HG03060 (cell line): Measurements from ENCODE around the gene TTC23L.

Experiments
- ATAC-seq: cut with Tn5 transposase; IDR thresholded peaks from one replicate; pipeline ENCODE4 v1.9.1; 2021; ENCODE audit warnings: low read depth, moderate number of reproducible peaks; ENCODE audit not compliant: unreplicated experiment

The TTC23L gene

DNA sequence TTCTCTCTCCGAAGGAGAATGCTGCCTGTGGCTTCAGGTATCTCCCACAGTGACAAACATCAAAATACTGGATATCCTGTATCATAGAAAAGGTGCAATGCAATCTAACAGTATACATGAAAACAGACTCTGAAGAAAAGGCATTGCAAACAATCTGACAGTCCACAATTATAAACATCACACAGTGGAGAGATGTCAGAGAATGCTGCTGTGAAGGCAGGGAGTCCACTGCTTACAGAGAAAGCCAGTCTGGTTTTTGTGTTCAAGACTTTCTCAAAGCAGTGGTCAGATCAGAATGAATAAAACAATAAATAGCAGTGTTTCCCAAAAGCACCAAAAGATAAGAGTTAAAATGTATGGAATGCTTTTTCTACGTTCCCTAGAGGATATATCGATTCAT lies 28.7 kb downstream of the TTC23L start:
- ATAC-seq, result no peak

DNA sequence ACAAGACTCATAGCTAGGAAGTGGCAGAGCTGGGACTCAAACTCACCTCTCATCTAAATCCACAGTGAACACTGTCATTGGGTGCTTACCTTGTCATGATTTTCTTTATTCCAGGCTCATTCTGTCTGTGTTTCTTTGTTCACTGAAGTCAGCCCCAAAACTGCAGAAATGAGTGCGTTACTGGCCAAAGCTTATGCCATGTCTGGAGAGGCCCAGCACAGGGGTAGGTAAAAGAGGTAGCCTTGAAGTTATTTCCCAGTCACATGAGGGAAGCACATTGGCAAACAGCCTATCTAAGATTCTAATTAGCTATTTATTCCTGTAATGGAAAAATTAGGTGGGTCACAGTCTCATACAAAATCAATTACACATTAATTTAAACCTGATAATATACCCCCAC lies 29.8 kb downstream of the TTC23L start:
- no peak for ATAC-seq

DNA sequence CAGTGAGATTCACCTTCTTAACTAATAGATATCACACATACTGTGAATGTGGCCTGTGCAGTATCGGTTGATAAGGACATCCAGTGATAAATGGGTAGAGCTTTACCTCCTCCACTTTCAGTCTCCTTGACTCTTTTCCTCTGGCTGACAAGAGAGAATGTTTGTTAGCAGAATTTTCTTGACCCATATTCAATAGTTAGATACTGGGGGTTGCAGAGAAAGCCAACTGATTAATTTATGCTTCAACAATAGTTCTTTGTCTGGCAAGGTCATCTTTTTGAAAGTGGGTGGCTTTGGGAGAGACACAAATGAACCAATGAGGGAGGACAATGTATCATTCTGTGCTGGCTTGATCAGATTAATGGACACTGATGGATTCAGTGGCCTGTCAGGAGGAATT lies 30.3 kb downstream of the TTC23L start:
- ATAC-seq, result no peak

DNA sequence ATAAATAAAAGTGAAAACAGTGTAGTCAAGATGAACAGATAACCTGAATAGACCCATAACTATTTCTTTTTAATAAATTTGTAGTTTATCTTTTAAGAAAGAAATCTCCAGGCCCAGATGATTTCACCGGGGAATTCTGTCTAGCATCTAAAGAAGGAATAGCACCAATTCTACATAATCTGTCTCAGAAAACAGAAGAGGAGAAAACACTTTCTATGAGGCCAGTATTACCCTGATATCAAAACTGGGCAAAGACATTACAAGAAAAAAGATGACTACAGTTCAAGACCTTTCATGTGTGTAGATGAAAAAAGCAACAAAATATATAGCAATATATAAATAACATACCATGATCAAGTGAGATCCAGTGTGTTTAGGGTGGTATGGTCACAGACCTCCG lies 31.4 kb downstream of the TTC23L start:
- ATAC-seq, result no peak

DNA sequence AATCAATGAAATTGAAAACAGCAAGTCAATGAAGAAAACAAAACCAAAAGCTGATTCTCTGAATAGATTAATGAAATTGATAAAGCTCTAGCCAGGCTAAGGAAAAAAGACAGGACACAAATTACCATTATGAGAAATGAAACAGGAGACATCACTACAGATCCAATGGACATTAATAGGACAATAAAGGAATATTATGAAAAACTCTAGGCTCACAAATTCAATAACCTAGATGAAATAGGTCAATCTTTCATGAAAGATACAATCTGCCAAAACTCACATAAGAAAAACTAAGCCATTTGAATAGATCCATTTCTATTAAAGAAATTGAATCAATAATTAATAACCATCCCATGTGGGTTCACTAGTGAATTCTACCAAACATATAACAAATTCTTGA lies 37.3 kb downstream of the TTC23L start:
- ATAC-seq, result no peak

DNA sequence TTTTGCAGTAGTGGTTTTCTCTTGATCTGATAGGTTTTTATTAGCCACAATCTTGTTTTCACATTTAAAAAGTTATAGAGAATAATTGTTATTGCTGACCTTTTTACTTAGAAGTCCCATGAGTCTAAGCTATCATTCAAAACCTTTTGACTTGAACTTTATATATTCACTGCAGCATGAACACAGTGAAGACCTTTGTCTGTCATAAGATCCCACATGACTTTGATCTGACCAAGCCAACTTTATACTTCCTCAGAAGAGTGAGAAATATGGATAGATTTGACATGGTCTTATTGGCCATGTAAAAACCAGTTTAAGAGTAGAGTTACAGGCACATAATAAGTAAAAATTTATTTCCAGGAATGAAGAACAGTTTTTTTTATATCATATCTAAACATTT lies 42.3 kb downstream of the TTC23L start:
- no peak for ATAC-seq

DNA sequence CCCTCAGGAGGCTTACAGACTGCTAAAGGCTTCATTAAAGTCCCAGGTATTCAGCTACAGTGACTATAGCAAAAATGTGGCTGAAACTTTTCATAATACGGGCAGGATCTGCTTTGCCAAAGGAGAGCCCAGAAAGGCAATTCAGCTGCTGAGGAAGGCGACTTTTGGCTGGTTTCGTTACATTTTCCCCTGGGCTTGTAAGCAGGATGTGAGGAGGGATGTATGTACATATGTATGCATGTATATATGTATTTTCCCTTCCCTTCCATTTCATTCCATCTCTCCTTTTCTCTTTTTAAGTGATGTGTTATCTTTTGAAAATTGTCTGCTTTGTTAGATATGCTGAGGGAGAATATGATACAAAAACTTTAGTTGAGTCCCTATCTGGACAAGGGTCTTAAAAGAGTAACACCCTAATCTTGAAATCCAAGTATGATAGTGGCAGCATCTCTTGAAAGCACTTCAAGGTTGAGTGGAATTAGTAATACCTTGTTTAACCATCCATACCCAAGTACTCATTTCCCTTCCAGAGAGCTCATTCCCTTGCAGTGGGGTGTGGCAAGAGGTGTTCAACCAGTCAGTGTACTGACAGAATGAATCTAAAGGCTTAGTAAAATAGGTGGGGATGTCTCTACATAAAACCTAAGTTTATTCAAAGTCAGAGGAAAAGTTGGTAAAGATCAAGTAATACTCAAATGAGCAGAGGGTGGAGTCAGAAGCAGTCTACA lies 47.6 kb downstream of the TTC23L start:
- no peak for ATAC-seq

DNA sequence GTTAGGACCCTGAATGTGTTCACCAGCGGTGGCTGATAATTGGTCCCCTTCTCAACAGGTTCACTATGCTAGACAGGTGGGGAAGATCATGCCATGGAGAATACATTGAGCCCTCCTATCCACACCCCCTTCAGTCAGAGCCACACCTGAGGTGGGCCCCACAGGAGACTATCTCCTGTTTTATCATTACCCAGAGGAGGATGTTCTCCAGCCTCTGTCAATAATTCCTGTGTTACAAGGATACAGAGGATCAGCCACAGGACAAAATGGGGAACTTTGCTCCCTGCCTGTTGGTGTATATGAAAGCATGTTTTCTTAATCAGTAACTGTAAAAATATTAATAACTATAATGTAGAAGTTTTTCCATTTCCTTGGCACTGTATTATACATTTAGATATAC lies 50.4 kb downstream of the TTC23L start:
- ATAC-seq, result no peak

DNA sequence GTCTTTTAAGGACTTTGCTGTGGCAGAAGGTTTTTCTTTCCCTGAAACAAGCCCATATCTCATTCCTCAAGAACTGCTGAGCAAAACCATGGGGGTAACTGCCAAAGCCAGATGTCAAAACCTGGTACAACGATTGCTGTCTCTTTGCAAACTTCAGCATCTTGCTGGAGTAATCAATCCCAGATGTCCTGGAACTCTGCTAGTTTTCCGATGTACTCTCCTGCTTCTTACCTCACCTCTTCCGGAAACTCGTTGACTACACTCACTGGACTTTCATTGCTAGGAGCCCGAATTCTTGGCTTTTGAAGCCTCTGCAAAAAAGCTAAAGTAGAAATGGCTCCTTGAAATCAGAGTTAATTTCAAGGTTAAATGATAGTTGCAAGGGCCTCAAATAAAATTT lies 53.0 kb downstream of the TTC23L start:
- no peak for ATAC-seq

DNA sequence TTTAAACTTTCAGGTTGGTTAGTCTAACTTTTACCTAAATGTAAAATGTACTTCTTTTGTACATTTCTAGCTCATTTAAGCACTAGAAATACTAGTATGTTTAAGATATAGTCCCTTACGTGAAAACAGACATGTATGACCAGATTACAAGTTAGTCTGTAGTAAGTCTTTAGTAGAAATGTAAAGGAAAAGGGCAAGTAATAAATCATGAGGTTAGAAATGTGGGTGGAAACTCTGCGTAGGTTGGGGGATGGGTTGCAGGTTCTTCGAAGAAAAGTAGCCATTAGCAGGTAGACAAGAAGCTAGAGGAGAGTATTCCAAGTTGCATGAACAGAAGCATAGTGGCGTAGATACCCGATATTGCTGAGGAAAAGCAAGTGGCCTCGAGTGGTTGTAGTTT lies 53.5 kb downstream of the TTC23L start:
- no peak for ATAC-seq

DNA sequence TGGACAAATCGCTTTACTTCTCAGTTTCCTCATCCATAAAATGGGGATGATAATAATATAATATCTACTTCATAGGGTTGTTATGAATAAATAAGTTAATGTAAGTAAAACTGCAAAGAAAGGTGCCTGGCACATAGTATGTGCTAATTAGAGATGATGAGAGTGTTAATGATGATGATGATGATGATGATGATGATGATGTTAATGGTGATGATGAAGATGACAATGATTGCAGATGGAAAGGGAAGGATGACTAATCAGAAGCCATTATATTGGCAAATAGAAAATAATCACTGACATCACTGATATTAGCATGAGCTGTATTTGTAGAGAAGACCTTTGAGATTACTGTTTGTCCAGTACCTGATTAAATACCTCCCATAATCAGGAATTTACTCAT lies 55.8 kb downstream of the TTC23L start:
- no peak for ATAC-seq

DNA sequence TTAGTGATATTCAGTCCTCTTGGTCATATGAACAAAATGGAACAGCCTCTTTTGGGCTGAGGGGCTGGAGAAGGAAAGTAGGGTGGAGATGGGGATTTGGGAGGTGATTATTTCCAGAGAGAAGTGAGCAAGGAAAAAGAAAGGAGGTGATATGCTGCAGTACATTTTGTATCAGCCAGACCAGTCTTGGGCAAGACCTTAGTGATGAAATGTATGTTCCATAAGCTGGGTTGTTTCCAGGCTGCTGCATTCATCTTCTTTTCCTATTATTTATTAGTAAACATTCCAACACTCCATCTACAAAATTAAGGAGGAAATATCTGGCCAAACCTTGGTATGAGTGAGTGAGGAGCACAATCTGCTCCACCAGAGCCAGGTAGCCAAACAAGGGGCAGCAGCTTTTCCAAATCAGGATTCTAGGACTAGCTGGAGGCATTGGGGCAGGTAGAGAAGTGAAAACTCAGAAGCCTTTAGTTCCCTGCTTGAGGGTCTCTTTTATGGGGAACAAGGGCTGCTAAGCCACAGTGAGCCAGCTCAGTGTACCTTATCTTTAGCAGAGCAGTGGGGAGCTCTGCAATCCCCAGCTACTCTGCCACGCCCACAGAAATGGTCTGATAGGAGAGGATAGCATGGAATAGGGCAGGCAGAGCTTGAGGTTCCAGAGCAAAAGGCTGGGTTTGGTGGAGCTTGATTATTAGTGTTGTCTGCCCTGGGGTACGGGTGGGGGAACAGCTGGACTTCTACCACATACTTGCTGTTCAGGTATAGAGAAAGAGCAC lies 56.9 kb downstream of the TTC23L start:
- no peak for ATAC-seq

DNA sequence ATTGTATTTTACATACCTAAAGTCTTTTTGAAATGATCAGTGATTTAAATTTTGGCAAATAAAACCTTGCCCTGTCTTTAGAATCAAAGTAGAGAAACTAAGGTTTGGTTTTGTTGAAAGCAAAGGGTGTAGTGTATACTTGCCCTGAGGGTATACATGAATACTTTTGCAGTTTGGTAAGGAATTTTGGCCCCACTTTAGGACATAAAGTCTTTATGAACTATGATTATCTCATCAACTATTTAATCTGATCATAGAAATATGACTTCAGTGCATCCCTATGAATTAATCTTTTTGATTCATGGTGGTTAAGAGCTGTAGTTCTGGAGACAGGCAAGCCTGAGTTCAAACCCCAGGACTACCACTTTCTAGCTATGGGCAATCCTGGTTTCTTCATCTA lies 58.7 kb downstream of the TTC23L start:
- no peak for ATAC-seq

DNA sequence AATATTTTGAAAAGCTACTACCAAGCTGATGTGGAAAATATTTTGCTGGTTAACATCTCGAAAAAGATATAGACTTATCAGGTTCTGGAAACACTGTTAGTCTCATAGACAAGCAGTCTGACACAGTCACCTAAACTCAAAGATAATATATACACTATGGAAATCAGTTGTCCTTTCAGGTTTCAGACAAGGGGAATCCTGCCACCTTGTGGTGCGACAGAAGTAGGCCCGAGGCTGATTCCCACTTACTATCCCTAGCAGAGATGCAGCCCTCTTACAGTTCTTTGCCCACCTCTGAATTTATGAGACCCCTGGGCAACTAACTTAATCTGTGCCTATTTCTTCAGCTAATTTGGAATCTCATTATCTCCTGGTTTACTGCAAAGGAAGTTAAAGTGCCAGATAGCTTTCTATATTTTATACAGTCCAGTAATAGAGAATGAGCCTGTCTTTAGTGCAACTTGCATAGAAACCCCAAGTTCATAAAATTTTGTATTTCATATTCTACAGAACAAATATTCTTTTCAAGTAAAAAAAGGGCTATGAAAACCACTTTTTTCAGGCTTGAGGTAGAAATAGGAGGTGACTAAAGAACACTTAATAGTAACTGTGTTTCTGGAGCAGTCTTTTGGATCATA lies 59.4 kb downstream of the TTC23L start:
- ATAC-seq, result peak; percentile 80

DNA sequence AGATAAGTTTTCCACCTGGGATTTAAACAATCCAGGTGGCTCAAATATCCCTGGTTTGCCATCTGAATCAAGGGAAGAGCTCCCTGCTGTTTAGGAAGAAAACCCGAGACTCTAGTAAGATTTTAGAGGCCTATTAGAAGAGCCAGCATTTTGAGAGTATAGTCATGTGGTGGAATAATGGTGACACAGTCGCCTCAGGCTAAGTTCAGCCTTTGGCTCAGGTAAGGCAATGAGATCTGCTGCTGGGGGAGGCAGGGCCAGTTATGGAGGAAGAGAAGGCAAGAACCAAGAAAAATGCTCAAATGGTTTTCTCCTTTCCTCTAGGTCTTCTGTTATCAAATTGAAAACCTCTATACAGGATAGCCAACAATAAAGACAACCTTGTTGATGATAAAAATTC lies 60.1 kb downstream of the TTC23L start:
- ATAC-seq, result no peak

DNA sequence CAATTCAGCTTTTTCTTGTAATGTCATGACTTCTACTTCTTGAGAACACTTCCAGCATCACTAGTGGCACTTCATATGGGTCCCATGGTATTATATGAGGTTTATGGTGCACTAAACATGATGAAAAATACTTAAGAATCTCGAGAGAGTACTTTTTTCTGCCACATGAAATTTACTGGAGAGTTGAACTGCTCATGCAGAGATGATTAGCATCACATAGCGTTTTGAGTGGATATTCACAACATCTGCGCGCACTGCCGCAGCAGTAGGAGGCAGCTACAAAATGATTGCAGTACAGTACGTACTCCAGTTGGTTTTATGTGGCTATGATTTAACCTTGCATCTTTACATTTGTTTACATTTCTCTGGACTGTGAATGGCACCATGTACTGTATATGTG lies 61.7 kb downstream of the TTC23L start:
- no peak for ATAC-seq

DNA sequence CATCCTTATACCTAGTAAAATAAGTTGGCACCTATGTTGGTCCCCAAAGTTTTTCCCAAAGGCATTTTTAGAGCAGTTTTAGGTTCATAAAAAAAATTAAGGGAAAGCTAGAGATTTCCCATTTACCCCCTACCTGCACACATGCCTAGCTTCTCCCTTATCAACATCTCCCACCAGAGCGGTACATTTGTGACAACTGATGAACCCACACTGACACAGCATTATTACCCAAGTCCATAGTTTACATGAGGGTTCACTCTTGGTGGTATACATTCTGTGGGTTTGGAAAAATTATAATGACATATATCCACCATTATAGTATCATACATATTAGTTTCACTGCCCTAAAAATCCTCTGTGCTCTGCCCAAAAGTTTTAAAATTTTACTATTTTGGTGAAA lies 64.3 kb downstream of the TTC23L start:
- no peak for ATAC-seq

DNA sequence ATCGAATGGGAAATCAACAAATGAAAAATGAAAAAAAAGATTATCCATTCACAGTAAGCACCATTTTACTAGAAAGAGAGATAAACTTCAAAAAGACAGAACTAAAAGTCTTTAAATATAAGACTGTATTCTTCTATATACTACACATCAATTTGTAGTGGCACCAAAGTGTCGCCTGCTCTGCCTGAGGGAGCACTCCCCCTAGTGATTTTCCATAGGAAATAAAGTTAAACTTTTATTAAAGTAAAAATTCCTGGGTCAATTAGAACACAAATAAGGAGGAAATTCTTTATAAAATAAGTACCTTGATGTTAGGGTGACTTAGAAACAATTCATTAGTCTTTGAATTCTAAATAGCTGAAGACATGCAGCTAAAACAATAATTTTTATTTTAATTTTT lies 66.6 kb downstream of the TTC23L start:
- ATAC-seq, result no peak

DNA sequence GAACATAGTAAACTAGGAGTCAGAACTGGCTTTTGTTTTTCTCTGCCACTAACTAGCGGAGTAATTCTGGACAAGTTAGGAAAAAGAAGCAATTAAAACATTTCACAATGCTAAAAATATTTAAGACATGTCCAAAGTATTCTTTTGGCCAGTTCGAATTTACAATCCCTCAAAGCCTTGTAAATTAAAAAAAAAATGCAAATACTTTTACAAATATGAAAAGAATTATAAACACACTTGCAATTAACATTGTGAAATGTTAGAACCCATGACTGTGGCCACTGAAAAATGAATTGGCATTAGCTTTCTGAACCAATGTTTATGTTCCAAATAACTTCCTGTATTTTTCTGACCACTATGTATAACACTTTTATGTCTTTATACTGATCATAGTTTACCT lies 74.1 kb downstream of the TTC23L start:
- ATAC-seq, result no peak

DNA sequence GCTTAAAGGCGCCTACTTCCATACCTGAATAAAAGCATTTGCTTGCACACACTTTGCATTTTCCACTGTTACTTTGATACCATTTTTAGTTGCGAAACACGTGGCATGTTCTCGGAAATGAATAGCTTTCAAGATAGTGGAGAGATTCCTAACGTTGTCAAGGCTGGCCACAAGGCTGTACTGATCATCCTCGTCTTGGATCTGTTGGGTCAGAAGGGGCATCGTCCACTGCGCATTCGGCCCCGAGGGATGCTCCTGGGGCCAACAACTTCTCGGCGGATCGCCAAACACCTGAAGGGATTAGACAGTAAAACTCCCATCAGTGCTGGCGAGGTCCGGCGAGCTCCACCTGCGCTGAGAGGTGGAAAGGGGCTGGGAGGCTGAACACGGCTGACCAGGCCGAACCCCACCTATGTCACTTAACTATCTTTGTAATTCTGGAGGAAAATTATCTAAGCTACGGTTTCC lies 75.7 kb downstream of the TTC23L start:
- peak; percentile 6 for ATAC-seq

DNA sequence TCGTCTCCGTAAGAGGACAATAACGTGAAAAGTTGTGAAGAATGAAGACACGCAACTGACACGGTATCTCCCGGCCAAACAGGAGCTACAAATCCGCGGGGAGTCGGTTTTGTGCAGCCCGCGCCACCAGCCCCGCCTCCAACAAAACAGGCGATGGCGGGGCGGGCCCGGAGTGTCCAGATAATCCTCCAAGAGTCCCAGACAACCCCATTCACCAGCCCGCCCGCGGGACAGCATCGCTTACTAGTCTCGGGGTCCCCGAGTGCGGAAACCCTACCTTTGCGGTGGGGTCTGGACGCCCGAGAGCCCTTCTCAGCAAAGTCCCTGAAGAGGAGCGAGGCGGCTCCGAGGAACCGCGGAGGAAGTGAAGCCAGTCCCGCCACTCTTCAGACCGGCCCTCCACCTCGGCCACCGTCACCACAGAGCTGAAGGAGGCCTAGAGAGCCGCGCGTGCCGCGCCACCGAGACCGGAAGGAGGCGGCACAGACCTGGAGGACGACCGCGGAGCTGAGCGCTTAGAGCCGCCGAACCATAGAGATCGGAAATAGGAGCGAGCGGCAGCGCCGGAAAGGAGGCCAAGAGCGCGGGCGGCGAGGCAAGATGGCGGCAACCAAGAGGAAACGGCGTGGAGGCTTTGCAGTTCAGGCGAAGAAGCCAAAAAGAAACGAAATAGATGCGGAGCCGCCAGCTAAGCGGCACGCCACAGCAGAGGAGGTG lies 76.3 kb downstream of the TTC23L start, which contains the start of the genes BRIX1 and RAD1:
BRIX1 (plus strand) TSS at position 573 of the 717 bp plus-strand sequence; CDS start at position 601, 28 bp downstream.
RAD1 (minus strand) TSS at position 366 of the 717 bp plus-strand sequence. CDS start 612 bp downstream, outside the sequence.
- peak; percentile 84 for ATAC-seq
